NOMO-1 treated with dmso at 0.1 percent for 144 hours (cell line): ENCODE data around the gene FOSB.

ENCODE experiments used
- DNase-seq: peaks from one replicate; lab custom pipeline; 2025; ENCODE audit not compliant: unreplicated experiment; lab: John Stamatoyannopoulos, UW

Gene FOSB

GRCh38 chr19:45467115-45467455 lies 711 bp upstream of the FOSB start:
- no peak for DNase-seq

- no peak for DNase-seq
Observed at GRCh38 chr19:45468159-45468651, 409 bp downstream of the FOSB start.

GRCh38 chr19:45468803-45469131 lies 971 bp downstream of the FOSB start:
- DNase-seq = no peak

- DNase-seq = peak; percentile 90
Observed at GRCh38 chr19:45469132-45469944, 1.5 kb downstream of the FOSB start.

GRCh38 chr19:45469945-45470761 lies 2.4 kb downstream of the FOSB start:
- DNase-seq = no peak

- no peak for DNase-seq
Observed at GRCh38 chr19:45470762-45471081, 2.9 kb downstream of the FOSB start.

GRCh38 chr19:45471111-45471930 lies 3.5 kb downstream of the FOSB start:
- no peak for DNase-seq

GRCh38 chr19:45471931-45472562 lies 4.3 kb downstream of the FOSB start:
- DNase-seq = no peak

GRCh38 chr19:45472563-45473366 lies 5.0 kb downstream of the FOSB start:
- no peak for DNase-seq

GRCh38 chr19:45473367-45473681 lies 5.5 kb downstream of the FOSB start:
- DNase-seq = no peak

GRCh38 chr19:45473682-45474605 lies 6.1 kb downstream of the FOSB start:
- DNase-seq = no peak

- no peak for DNase-seq
Observed at GRCh38 chr19:45474606-45475521, 7.1 kb downstream of the FOSB start.

- no peak for DNase-seq
Observed at GRCh38 chr19:45475537-45476291, 7.9 kb downstream of the FOSB start.

GRCh38 chr19:45476304-45476703 lies 8.5 kb downstream of the FOSB start:
- DNase-seq = no peak

- no peak for DNase-seq
Observed at GRCh38 chr19:45477186-45477585, 9.4 kb downstream of the FOSB start.

- no peak for DNase-seq
Observed at GRCh38 chr19:45477713-45478453, 10.1 kb downstream of the FOSB start.
